GM12892 (cell line): ENCODE data around the gene DNMT3A.

Experiments
- POLR2A ChIP-seq: IDR thresholded peaks from 2 replicates; pipeline ENCODE4 v1.6.1; 2011; ENCODE audit warnings: low read depth, low read length, control low read depth
- TAF1 ChIP-seq: IDR thresholded peaks from 2 replicates; pipeline ENCODE4 v1.6.1; 2011; ENCODE audit warnings: low read depth, mild to moderate bottlenecking, control low read depth, low read length, borderline replicate concordance

- TF ChIP-seq POLR2A = no peak
- TF ChIP-seq TAF1 = no peak
Observed at GRCh38 chr2:25332571-25332970, 9.2 kb downstream of the DNMT3A start.
